Parathyroid adenoma (tissue), 2 donors: ENCODE measurements around the gene TEX38.

ENCODE experiments used
- H2AFZ ChIP-seq: fragments of 300-600 bp; sonication (generic); one replicate; pipeline ENCODE4 v1.7.0; 2017; ENCODE audit warnings: antibody characterized with exemption, mild to moderate bottlenecking
- H3K27ac ChIP-seq: fragments of 300-600 bp; sonication (generic); one replicate; pipeline ENCODE4 v1.7.0; 2017
- H3K27me3 ChIP-seq: fragments of 300-600 bp; sonication (generic); one replicate; pipeline ENCODE4 v1.7.0; 2017; ENCODE audit warnings: low read length; ENCODE audit not compliant: control insufficient read depth, insufficient read depth
- H3K36me3 ChIP-seq: fragments of 300-600 bp; sonication (generic); one replicate; pipeline ENCODE4 v1.7.0; 2017; ENCODE audit warnings: low read length; ENCODE audit not compliant: control insufficient read depth, insufficient read depth
- H3K4me1 ChIP-seq: fragments of 300-600 bp; sonication (generic); one replicate; pipeline ENCODE4 v1.7.0; 2017; ENCODE audit warnings: control low read depth
- H3K4me2 ChIP-seq: fragments of 300-600 bp; sonication (generic); one replicate; pipeline ENCODE4 v1.7.0; 2017; ENCODE audit warnings: low read length
- H3K4me3 ChIP-seq: fragments of 300-600 bp; sonication (generic); one replicate; pipeline ENCODE4 v1.7.0; 2017; ENCODE audit warnings: low read depth, low read length
- H3K79me2 ChIP-seq: fragments of 300-600 bp; sonication (generic); one replicate; pipeline ENCODE4 v1.7.0; 2017; ENCODE audit warnings: control low read depth
- H3K9ac ChIP-seq: fragments of 300-600 bp; sonication (generic); one replicate; pipeline ENCODE4 v1.7.0; 2017; ENCODE audit warnings: mild to moderate bottlenecking
- H3K9me3 ChIP-seq: fragments of 300-600 bp; sonication (generic); one replicate; pipeline ENCODE4 v1.7.0; 2017; ENCODE audit warnings: low read length; ENCODE audit not compliant: control insufficient read depth
- TF ChIP-seq, protein P1 (sequence below): fragments of 300-600 bp; sonication (generic); IDR thresholded peaks from one replicate; pipeline ENCODE4 v1.7.0; 2017; ENCODE audit warnings: antibody characterized with exemption, mild to moderate bottlenecking
- donor health status: primary hyperparathyroidism.

Gene TEX38

GRCh38 chr1:46705408-46705807 lies 33.8 kb downstream of the TEX38 start:
- no peak overlapping the region for H2AFZ ChIP-seq
- H3K27me3 ChIP-seq, result no peaks in the 10 kb centered on the region
- TF ChIP-seq, protein P1, sequence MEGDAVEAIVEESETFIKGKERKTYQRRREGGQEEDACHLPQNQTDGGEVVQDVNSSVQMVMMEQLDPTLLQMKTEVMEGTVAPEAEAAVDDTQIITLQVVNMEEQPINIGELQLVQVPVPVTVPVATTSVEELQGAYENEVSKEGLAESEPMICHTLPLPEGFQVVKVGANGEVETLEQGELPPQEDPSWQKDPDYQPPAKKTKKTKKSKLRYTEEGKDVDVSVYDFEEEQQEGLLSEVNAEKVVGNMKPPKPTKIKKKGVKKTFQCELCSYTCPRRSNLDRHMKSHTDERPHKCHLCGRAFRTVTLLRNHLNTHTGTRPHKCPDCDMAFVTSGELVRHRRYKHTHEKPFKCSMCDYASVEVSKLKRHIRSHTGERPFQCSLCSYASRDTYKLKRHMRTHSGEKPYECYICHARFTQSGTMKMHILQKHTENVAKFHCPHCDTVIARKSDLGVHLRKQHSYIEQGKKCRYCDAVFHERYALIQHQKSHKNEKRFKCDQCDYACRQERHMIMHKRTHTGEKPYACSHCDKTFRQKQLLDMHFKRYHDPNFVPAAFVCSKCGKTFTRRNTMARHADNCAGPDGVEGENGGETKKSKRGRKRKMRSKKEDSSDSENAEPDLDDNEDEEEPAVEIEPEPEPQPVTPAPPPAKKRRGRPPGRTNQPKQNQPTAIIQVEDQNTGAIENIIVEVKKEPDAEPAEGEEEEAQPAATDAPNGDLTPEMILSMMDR, result no peak
- H3K4me2 ChIP-seq, result no peak overlapping the region
- no peaks in the 10 kb centered on the region for H3K4me1 ChIP-seq
- H3K9ac ChIP-seq, result no peak overlapping the region
- no peaks in the 10 kb centered on the region for H3K36me3 ChIP-seq
- no peak overlapping the region for H3K4me3 ChIP-seq
- H3K79me2 ChIP-seq, result peaks cover 4% of the 10 kb centered on the region
- H3K9me3 ChIP-seq, result no peaks in the 10 kb centered on the region
- H3K27ac ChIP-seq, result no peak overlapping the region

GRCh38 chr1:46708121-46708520 lies 36.5 kb downstream of the TEX38 start:
- TF ChIP-seq, protein P1, result no peak
- no peak overlapping the region for H3K27ac ChIP-seq
- H3K79me2 ChIP-seq, result peaks cover 4% of the 10 kb centered on the region
- H3K4me3 ChIP-seq, result no peak overlapping the region
- H3K27me3 ChIP-seq, result no peaks in the 10 kb centered on the region
- no peaks in the 10 kb centered on the region for H3K36me3 ChIP-seq
- H2AFZ ChIP-seq, result no peak overlapping the region
- H3K9ac ChIP-seq, result no peak overlapping the region
- H3K4me2 ChIP-seq, result no peak overlapping the region
- no peaks in the 10 kb centered on the region for H3K9me3 ChIP-seq
- H3K4me1 ChIP-seq, result no peaks in the 10 kb centered on the region

- Histone ChIP-seq H3K36me3 (no peaks in the 10 kb centered on the region), H2AFZ (no peak overlapping the region)
- TF ChIP-seq, protein P1, result no peak
These were observed 43.3 kb downstream of the TEX38 start for GRCh38 chr1:46714976-46715375.

GRCh38 chr1:46717654-46718053 lies 46.0 kb downstream of the TEX38 start:
- Histone ChIP-seq H3K79me2 (peaks cover 10% of the 10 kb centered on the region), H2AFZ (no peak overlapping the region), H3K36me3 (no peaks in the 10 kb centered on the region), H3K4me1 (peaks cover 6% of the 10 kb centered on the region), H3K4me3 (peak overlapping the region; percentile 80), H3K9ac (no peak overlapping the region), H3K9me3 (no peaks in the 10 kb centered on the region), H3K27ac (no peak overlapping the region), H3K4me2 (peak overlapping the region; percentile 83), H3K27me3 (no peaks in the 10 kb centered on the region)
- TF ChIP-seq, protein P1, result no peak

More at GRCh38 chr1:46714976-46715375, 43.3 kb downstream of the TEX38 start:
- Histone ChIP-seq H3K4me1 (peaks cover 6% of the 10 kb centered on the region), H3K9ac (no peak overlapping the region), H3K27me3 (no peaks in the 10 kb centered on the region), H3K27ac (no peak overlapping the region), H3K79me2 (peaks cover 10% of the 10 kb centered on the region), H3K9me3 (no peaks in the 10 kb centered on the region), H3K4me3 (peak overlapping the region; percentile 48), H3K4me2 (peak overlapping the region; percentile 71)

DNA sequence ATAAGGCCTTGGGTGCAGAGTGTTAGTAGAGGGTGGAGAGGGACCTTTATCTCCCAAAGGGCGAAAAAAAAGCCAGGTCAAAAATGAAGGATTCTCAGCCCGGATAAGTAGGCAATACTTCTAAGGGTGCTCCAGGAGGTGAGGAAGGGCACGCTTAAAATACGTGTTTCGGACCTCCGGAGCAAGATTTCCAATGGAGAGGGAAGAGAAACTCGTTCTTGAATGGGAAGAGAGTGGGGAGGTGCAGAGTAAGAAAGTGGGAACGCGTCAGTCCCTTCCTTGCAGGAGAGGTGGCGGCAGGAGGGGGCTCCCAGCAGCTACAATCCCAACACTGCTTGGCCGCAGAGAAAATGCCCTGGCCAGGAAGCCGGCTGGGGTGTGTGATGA lies 46.7 kb downstream of the TEX38 start:
- Histone ChIP-seq H3K79me2 (peaks cover 10% of the 10 kb centered on the region), H3K27me3 (no peaks in the 10 kb centered on the region), H3K4me1 (peaks cover 6% of the 10 kb centered on the region), H3K4me3 (peak overlapping the region; percentile 80), H3K9me3 (no peaks in the 10 kb centered on the region), H3K9ac (peak overlapping the region; percentile 61), H3K4me2 (peak overlapping the region; percentile 83), H2AFZ (peak overlapping the region; percentile 82), H3K27ac (peak overlapping the region; percentile 66), H3K36me3 (no peaks in the 10 kb centered on the region)
- TF ChIP-seq, protein P1, result no peak
